Left lobe of liver (tissue), 2 donors: ENCODE results near the gene ATG2A. TPM values are rescaled to one million over a fixed set of nuclear protein-coding genes. Genes with fewer than 3 reads are reported as not detected.

Experiments
- ATAC-seq: fragments of 200-7000 bp; cut with Tn5 transposase; one replicate; pipeline ENCODE4 v1.9.1; 2020; ENCODE audit warnings: mild to moderate bottlenecking, moderate library complexity
- DNase-seq: peaks from one replicate; pipeline ENCODE4 v3.0.0-alpha.2; 2020; ENCODE audit warnings: low spot score
- total RNA-seq: library from RNA; stranded (reverse); gene quantifications from one replicate; pipeline ENCODE4 v1.2.1, GENCODE V29; 2021
- donor health status: DM: no; HTN: no; CAD: no; lungs with moderate emphysema.
- donor health status: DM: no; HTN: yes; CAD: no.

ATG2A gene
- 34.0 TPM for total RNA-seq

- peak; percentile 95 for ATAC-seq
- peak; percentile 99 for DNase-seq
Measured at GRCh38 chr11:64916775-64917662, at the start of gene ATG2A. ATG2A (minus strand) TSS chr11:64917209; CDS start chr11:64917135, 74 bp downstream.

- ATAC-seq (no peak), DNase-seq (no peak)
Measured at GRCh38 chr11:64963072-64963631, 46.1 kb upstream of the ATG2A start.

- DNase-seq (no peak), ATAC-seq (no peak)
Measured at GRCh38 chr11:64960719-64961118, 43.7 kb upstream of the ATG2A start.

- ATAC-seq = no peak
Measured at GRCh38 chr11:64959498-64959897, 42.5 kb upstream of the ATG2A start.

GRCh38 chr11:64954201-64954600 lies 37.2 kb upstream of the ATG2A start:
- ATAC-seq (no peak), DNase-seq (no peak)

More at GRCh38 chr11:64959498-64959897, 42.5 kb upstream of the ATG2A start:
- DNase-seq = no peak

- ATAC-seq (no peak), DNase-seq (no peak)
Measured at GRCh38 chr11:64951529-64951928, 34.5 kb upstream of the ATG2A start.

GRCh38 chr11:64947208-64947814 lies 30.3 kb upstream of the ATG2A start:
- peak; percentile 47 for ATAC-seq
- no peak for DNase-seq

- DNase-seq = no peak
- ATAC-seq = no peak
Measured at GRCh38 chr11:64936539-64936938, 19.5 kb upstream of the ATG2A start.

- DNase-seq = no peak
- ATAC-seq = no peak
Measured at GRCh38 chr11:64935359-64936081, 18.5 kb upstream of the ATG2A start, which contains the start of gene GPHA2. GPHA2 (minus strand) TSS chr11:64935893; CDS start chr11:64935460, 433 bp downstream.

GRCh38 chr11:64934682-64935358 lies 17.8 kb upstream of the ATG2A start:
- no peak for ATAC-seq
- DNase-seq = no peak

- no peak for DNase-seq
- ATAC-seq = no peak
Measured at GRCh38 chr11:64933935-64934681, 17.1 kb upstream of the ATG2A start.

GRCh38 chr11:64933213-64933934 lies 16.4 kb upstream of the ATG2A start:
- DNase-seq = no peak
- ATAC-seq = no peak

GRCh38 chr11:64932324-64932723 lies 15.3 kb upstream of the ATG2A start:
- DNase-seq (no peak), ATAC-seq (no peak)

GRCh38 chr11:64931290-64931689 lies 14.3 kb upstream of the ATG2A start:
- DNase-seq (no peak), ATAC-seq (no peak)

GRCh38 chr11:64930340-64930739 lies 13.3 kb upstream of the ATG2A start:
- no peak for ATAC-seq
- DNase-seq = no peak

GRCh38 chr11:64929625-64930024 lies 12.6 kb upstream of the ATG2A start:
- no peak for DNase-seq
- ATAC-seq = no peak

- ATAC-seq (no peak), DNase-seq (no peak)
Measured at GRCh38 chr11:64928957-64929356, 11.9 kb upstream of the ATG2A start.

GRCh38 chr11:64926689-64927088 lies 9.7 kb upstream of the ATG2A start:
- no peak for ATAC-seq
- DNase-seq = no peak
